Urothelium cell line (cell line): ENCODE measurements around the gene SIAE.

Experiments
- DNase-seq: peaks from one replicate; pipeline ENCODE4 v3.0.0; 2011; ENCODE audit warnings: low spot score, mixed read lengths
- FAIRE-seq: peaks from 2 replicates; lab custom pipeline; 2011; peaks lifted over from hg19 to GRCh38; lab: Jason Lieb, UNC

The SIAE gene

GRCh38 chr11:124669193-124669592 is 4.3 kb downstream of the SIAE start:
- FAIRE-seq (no peak), DNase-seq (peak; percentile 39)

DNA sequence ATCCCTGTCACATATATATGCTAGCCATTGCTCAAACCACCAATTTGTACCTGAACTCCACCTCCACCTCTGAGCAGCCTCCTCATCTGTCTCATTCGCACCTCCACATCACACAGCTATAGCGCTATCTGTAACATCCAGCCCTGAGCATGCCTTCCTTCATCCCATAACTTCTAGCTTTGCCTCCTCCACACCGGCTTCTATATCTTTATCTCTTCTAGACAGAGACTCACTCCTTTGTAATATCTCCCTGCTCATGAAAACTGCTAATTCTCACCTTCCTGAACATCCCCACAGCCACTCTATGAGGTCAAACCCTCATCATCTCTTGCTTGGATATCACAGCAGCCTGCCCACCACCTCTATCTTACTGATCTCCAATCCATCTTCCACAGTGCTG is 5.9 kb downstream of the SIAE start:
- FAIRE-seq (no peak), DNase-seq (no peak)

DNA sequence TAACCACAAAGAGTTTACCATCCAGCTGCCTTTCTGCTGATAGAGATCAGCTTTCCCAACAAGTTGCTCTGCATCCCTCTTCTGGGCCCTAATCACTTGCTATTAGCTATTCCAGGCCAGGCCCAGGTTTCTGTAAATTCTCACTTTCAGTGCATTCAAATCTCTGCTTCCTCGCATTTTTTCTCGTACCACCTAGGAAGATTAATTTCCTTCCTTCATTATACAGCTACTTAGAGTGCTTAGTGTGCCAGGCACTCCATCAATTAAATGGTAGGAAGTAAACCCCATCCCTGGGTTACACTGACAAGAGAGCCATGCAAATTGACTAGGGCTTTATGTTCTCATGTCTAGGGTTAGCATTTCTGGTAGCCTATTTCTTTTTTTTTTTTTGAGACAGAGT is 9.7 kb downstream of the SIAE start:
- FAIRE-seq (no peak), DNase-seq (no peak)

- DNase-seq (no peak), FAIRE-seq (no peak)
Measured at GRCh38 chr11:124662106-124662505, 11.4 kb downstream of the SIAE start.

DNA sequence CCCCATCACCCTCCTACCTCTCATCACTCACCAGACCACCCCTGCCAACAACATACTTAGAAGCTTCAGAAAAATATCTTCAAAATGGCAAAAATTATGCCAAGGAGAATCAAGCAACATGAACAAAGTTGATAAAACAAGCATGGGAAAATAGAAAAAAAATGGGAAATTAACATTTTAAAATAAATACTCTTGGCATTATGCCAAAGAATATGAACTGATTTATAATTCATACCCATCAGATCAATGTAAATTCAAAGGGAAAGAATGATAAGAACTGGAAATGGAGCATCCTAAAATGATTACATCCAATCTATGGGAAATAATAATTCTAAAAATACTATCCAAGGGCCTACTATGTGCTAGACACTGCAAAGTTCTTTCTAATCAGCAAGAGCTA is 12.0 kb downstream of the SIAE start:
- FAIRE-seq (no peak), DNase-seq (no peak)

DNA sequence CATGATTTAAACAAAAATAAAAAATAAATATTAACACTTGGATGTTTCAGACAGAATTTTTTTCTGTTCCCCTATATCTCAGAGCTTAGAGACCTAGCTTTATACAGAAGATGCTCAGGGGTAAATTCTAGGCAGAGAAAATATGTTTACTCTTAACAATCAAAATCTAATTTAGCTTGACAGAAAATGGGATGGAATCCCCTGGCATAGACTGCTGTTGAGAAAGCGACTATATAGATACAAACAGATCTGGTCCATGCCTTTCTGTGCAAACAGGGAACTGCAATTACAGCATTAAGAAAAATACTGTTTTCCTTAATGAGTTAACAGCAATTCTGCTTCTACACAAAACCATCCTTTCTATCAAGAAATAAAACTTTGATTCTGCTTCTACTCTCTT is 14.6 kb downstream of the SIAE start:
- DNase-seq: no peak
- no peak for FAIRE-seq

GRCh38 chr11:124658501-124658900 is 15.0 kb downstream of the SIAE start:
- no peak for FAIRE-seq
- DNase-seq: no peak

GRCh38 chr11:124657904-124658303 is 15.6 kb downstream of the SIAE start:
- FAIRE-seq (no peak), DNase-seq (no peak)

- DNase-seq: no peak
Measured at GRCh38 chr11:124656774-124657630, 16.5 kb downstream of the SIAE start.

DNA sequence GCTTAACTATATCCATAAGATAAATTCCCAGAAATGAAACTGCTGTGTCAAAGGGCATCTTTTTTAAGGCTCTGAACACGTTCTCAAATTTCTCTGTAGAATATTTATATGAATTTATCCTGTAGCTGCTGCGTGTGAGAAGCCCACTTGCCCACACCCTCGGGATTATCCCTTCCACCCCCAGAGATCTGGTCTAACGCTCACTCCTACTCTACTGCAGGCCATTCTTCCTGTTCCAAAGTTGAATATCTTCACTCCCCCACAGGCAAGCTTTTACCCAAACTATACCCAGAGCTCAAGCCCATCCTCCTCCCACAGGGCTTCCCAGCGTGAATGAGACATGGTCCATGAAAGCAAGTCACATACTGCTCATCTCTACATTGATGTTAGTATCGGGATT is 24.9 kb downstream of the SIAE start:
- FAIRE-seq (no peak), DNase-seq (no peak)

More at GRCh38 chr11:124656774-124657630, 16.5 kb downstream of the SIAE start:
- FAIRE-seq: no peak

GRCh38 chr11:124646148-124646547 is 27.4 kb downstream of the SIAE start:
- DNase-seq: no peak
- no peak for FAIRE-seq

- FAIRE-seq: no peak
- peak; percentile 54 for DNase-seq
Measured at GRCh38 chr11:124644426-124645280, 28.9 kb downstream of the SIAE start.

GRCh38 chr11:124643605-124644425 is 29.7 kb downstream of the SIAE start:
- FAIRE-seq (no peak), DNase-seq (no peak)

DNA sequence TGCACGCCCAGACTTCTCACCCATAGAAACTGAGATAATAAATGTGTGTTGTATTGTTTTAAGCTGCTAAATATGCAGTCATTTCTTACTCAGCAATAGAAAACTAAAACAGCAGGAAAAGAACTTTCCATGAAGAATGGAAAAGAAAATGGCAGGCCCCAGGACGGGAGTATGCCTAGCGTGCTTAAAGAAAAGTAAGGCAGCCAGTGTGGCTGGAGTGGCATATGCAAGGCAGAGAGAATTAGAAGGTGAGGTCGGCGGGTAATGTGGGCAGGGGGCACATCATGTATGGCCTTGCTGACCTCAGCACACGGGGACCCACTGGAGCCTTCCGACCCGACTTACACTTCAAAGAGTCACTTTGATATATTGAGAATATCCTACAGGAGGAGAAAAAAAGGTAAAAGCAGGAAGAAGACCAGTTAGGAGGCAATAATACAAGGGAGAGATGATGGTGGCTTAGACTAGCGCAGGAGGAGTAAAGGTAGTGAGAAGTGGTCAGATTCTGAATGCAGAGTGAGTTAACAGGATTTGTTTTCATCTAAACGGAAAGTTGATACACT is 30.4 kb downstream of the SIAE start:
- DNase-seq (no peak), FAIRE-seq (no peak)

- DNase-seq: no peak
- no peak for FAIRE-seq
Measured at GRCh38 chr11:124642628-124643027, 30.9 kb downstream of the SIAE start.

- DNase-seq: no peak
- FAIRE-seq: no peak
Measured at GRCh38 chr11:124640666-124641065, 32.9 kb downstream of the SIAE start.

GRCh38 chr11:124639186-124639585 is 34.4 kb downstream of the SIAE start:
- no peak for FAIRE-seq
- DNase-seq: no peak

- DNase-seq (no peak), FAIRE-seq (no peak)
Measured at GRCh38 chr11:124638500-124638899, 35.0 kb downstream of the SIAE start.

DNA sequence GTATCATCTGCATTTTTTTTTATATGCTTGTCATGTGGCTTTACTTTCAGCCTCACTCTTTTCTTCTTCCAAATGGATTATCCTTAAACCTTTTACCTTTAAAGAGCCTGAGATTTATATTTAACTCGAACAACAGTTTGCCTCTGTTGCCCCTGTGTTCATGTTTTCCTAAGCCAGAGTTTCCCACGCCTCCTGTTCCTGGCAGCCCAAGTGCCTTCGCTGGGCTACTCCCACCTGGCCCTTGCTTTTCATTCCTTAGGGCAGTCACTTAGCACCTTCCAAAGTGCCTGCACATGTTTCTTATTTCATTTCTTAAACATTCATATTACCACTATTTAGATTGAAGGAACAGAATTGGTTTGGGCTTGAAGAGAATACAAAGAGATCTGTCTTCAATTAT is 37.6 kb downstream of the SIAE start:
- DNase-seq (no peak), FAIRE-seq (no peak)

- no peak for FAIRE-seq
Measured at GRCh38 chr11:124633355-124633754, 40.2 kb downstream of the SIAE start.

DNA sequence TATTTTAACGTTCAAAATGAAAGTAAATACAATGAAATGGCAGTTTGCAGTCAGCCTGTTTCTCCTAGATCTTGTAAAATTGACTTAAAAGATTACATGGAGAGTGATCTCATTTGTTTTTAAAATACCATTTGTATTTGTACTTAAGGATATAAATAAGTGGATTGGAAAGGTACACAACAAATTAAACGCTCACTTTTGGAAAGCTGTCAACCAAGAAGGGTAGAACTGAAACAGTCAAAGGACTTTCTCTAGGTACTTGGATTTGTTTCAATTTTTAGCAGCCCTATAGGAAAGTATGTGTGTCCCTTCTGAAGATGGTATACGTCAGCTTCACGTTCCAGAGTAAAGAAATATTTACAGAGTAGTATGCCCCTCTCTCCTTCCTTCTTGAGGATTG is 43.6 kb downstream of the SIAE start:
- no peak for DNase-seq
- FAIRE-seq: no peak

More at GRCh38 chr11:124633355-124633754, 40.2 kb downstream of the SIAE start:
- no peak for DNase-seq
